ENCODE data around the gene ATOSB. TPM values are rescaled to one million over a fixed set of nuclear protein-coding genes. Genes with fewer than 3 reads are reported as not detected.

Gene ATOSB
- total RNA-seq, 1 experiment from 2014 or later: 13.9 TPM

DNA sequence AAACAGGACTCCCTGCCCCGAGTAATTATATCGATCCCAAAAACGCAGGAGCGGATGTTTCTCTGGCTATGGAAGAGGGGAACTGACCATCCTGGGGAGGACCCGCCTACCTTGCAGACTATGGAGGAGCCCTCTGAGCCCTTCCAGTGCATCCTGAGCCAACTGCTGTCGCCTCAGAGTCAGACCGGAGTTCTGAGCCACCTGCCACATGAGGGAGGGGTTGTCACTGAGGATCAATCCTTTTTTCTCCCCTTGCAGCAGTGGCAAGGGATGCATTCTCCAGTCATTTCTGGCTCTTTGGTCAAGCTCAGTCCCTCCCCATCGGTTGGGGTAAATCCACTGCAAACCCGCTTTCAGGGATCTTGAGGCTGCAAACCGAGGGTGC, 36.6 kb downstream of the ATOSB start:
- Histone ChIP-seq H3K27me3 (ENCODE audit: control insufficient read depth, insufficient read depth, low read length) (no peaks in the 10 kb centered on the region), H3K36me3 (replicated peaks; ENCODE audit: control insufficient read depth, insufficient read depth, low read length) (peaks cover 25% of the 10 kb centered on the region), H3K4me3 (ENCODE audit: insufficient read depth, low read depth, low read length) (peak overlapping the region; percentile 79)
- DNase-seq: peak; percentile 56

DNA sequence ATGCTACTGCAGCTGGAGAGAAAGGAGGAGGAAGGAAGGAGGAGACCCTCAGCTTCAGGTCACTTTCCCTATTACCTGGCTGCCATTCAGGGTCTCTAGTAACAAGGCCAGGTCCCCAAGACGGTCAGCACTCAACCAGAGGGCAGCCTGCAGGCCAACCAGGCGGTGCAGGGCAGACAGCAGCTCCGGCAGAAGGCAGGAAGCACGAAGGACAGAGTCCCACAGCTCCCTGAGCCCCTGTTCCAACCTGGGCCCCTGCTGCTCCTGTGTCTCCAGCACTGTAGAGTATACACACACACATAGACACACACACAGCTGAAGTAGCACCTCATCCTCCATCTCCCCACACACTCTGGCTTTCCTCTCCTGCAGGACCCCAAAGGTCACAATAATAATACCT, 37.6 kb downstream of the ATOSB start:
- no peak overlapping the region for H3K4me3 ChIP-seq (ENCODE audit: insufficient read depth, low read depth, low read length)

DNA sequence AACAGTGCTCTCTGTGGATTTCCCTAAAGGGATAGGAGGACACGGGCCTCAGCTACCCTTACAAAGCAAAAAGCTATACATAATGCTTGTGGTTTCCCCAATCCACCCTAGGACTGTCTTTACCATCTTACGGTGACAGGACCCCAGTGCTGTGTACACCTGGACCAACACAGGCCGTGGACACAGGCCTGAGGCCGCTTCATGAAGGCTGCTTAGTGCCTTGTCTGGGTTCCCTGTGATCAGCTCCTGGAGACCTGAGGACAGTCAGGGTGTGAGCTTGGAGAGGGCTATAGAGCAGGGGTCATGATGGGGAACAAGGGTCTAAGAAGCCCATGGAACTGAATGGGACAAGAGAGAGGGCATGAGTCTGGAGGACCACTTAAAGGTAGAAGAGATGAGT, 38.8 kb downstream of the ATOSB start:
- Histone ChIP-seq H3K36me3 (replicated peaks; ENCODE audit: control insufficient read depth, insufficient read depth, low read length) (peaks cover 29% of the 10 kb centered on the region), H3K4me3 (ENCODE audit: insufficient read depth, low read depth, low read length) (no peak overlapping the region), H3K27me3 (ENCODE audit: control insufficient read depth, insufficient read depth, low read length) (no peaks in the 10 kb centered on the region)
- no peak for DNase-seq

More for the DNA sequence above, 37.6 kb downstream of the ATOSB start:
- Histone ChIP-seq H3K36me3 (replicated peaks; ENCODE audit: control insufficient read depth, insufficient read depth, low read length) (peaks cover 29% of the 10 kb centered on the region), H3K27me3 (ENCODE audit: control insufficient read depth, insufficient read depth, low read length) (no peaks in the 10 kb centered on the region)
- no peak for DNase-seq

DNA sequence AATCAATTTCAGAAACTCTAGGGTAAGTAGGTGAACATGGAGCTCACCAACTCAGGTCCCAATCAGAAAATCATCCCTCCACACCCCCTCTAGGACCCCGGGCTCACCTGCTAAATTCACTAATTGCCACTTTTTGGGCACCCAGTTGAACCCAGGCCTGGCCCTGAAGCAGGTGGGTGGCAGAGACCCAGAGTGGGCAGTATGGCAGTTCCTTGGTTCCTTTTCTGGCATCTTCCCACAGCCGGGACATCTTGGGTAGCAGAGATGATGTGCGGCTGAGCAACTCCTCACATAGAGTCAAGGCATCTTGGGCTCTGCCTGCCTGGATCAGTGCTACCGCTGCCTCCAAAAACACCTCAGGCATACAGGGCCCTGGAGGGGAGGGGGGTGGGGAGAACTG, 40.3 kb downstream of the ATOSB start:
- H3K27me3 ChIP-seq (ENCODE audit: control insufficient read depth, insufficient read depth, low read length): no peaks in the 10 kb centered on the region
- peaks cover 29% of the 10 kb centered on the region for H3K36me3 ChIP-seq (replicated peaks; ENCODE audit: control insufficient read depth, insufficient read depth, low read length)
- no peak for DNase-seq
- H3K4me3 ChIP-seq (ENCODE audit: insufficient read depth, low read depth, low read length): no peak overlapping the region

DNA sequence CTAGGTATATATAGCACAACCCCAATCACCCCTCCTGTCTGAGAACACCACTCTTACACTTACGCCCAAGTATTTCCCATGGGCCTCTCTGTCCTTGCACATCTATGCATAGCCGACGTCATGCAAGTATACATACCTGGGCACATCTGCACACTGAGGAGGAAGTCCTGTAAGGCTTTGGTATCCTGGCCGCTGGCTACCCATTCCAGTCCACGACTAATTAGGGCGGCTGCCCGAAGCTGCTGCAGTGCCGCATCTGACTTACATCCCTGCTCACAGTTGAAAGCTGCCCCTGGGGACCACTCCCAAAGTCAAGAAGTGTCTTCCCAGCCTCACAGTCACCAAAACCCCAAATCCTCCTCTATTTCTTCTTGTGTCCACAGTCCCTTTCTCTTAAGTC, 40.9 kb downstream of the ATOSB start:
- H3K36me3 ChIP-seq (replicated peaks; ENCODE audit: control insufficient read depth, insufficient read depth, low read length): peaks cover 29% of the 10 kb centered on the region
- no peak overlapping the region for H3K4me3 ChIP-seq (ENCODE audit: insufficient read depth, low read depth, low read length)
- H3K27me3 ChIP-seq (ENCODE audit: control insufficient read depth, insufficient read depth, low read length): no peaks in the 10 kb centered on the region
- DNase-seq: no peak

DNA sequence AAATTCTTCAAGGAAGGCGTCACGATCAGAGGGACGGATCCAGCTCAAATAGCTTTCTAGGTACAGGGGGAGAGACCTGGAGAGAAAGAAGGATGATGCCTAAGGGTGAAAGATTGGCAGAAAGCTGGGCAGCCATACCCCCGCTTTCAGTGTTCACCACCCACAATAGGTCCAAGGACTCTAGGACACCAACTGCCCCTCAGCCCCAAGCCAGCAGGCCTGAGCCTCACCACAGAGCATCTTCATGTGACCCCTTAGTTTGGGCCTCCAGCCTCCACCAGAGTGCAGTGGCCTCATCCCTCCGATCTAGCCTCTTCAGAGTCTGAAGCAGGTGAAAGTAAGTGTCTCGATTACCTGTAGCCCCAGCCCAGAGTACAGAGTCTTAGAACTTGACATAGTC, 41.5 kb downstream of the ATOSB start:
- Histone ChIP-seq H3K4me3 (ENCODE audit: insufficient read depth, low read depth, low read length) (no peak overlapping the region), H3K36me3 (replicated peaks; ENCODE audit: control insufficient read depth, insufficient read depth, low read length) (peaks cover 29% of the 10 kb centered on the region)

DNA sequence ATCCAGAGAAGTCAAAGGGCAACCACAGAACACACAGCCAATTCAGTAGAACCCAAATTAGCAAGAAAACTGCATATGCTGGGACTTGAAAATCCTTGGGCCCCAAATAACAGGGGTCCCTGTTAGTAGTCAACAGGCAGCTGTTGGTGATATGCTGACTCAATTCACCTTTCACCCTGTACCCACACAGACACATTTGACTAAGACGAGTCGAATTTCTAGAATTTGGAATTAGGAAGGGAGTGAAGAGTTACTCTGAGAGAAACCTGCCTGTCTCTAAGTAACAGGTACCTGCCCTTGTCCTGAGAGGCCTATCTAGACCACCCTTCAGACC, 42.4 kb downstream of the ATOSB start:
- Histone ChIP-seq H3K36me3 (replicated peaks; ENCODE audit: control insufficient read depth, insufficient read depth, low read length) (peaks cover 34% of the 10 kb centered on the region), H3K4me3 (ENCODE audit: insufficient read depth, low read depth, low read length) (0 out of 2 replicates have a peak overlapping the region, but pooled peaks have one; percentile 8), H3K27me3 (ENCODE audit: control insufficient read depth, insufficient read depth, low read length) (no peaks in the 10 kb centered on the region)
- no peak for DNase-seq

More for the DNA sequence above, 41.5 kb downstream of the ATOSB start:
- no peak for DNase-seq
- H3K27me3 ChIP-seq (ENCODE audit: control insufficient read depth, insufficient read depth, low read length): no peaks in the 10 kb centered on the region

DNA sequence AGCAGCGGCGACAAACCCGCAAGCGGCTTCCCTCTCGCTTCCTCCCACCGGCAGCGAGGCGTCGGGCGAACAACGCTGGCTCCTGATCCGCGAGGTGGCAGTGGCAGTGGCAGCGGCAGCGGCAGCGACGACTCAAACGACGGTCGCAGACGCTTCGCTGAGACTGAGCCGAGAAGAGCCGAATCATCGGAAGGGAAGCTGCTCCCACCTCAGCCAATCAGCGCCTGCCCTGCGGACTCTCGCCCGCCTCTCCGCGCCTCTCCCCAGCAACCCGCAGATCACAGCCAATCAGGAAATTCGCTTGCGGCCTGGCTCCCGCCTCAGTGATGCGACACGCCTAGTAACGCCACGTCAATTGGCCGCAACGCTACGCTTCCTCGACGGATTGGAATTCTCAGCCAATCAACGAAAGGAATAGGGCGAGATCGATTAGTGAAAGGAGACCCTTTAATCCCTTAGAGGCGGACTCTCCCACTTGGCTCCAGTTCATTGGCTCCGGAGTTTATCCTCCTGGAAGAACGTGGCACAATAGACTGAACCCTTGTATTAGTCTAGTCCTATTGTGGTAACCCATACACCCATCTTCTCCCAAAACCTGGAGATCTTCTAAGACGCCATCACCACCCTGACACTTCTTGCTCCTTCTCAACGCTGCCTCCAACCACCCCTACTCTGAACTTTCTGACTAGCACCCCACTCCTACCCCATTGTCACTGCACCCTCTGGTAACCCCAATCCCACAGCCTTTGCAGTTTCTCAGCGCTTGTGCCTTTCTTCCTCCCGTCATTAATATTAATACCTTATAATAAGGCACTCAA, 43.0 kb downstream of the ATOSB start, which contains the start of gene VCP:
VCP (minus strand) TSS at position 165 of the 818 bp plus-strand sequence. CDS start 272 bp downstream, outside the sequence.
- peak within 1 kb of the TSS; percentile 97 for H3K4me3 ChIP-seq (ENCODE audit: insufficient read depth, low read depth, low read length)
- no peaks in the 10 kb centered on the region for H3K27me3 ChIP-seq (ENCODE audit: control insufficient read depth, insufficient read depth, low read length)
- H3K36me3 ChIP-seq (replicated peaks; ENCODE audit: control insufficient read depth, insufficient read depth, low read length): peaks cover 40% of the 10 kb centered on the region
- peak; percentile 99 for DNase-seq

DNA sequence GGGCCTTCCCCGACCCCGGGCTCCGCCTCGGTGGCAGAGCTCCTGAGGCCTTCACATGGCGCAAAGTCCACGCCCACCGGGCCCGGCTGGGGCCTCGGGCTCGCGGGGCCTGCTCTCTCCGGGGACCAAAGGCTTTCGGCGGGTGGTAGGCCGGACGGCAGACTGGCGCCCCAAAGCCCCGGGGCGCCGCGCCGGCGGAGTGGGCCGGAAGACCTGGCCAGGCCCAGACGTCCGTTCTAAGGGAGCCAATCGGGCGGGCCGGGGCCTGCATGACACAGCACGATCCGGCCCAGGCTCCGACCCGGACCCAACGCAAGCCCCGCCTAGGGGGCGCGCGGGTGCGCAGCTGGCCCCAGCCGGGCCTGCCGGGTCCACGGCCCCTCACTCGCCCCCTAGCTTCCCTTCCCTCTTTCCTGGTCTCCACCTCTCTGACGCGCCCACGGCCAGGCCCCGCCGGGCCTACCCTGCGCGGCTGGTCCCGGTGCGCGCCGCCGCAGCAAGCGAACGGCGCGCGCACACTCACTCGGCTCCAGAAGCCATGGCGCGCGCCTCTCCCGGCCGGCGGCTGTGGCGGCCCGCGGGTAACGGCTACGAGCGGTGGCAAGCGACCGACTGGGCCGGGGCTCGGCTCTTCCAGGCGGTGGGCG, 43.7 kb downstream of the ATOSB start:
- peak; percentile 96 for DNase-seq
- no peaks in the 10 kb centered on the region for H3K27me3 ChIP-seq (ENCODE audit: control insufficient read depth, insufficient read depth, low read length)
- H3K36me3 ChIP-seq (replicated peaks; ENCODE audit: control insufficient read depth, insufficient read depth, low read length): peaks cover 42% of the 10 kb centered on the region
- peak overlapping the region; percentile 97 for H3K4me3 ChIP-seq (ENCODE audit: insufficient read depth, low read depth, low read length)

DNA sequence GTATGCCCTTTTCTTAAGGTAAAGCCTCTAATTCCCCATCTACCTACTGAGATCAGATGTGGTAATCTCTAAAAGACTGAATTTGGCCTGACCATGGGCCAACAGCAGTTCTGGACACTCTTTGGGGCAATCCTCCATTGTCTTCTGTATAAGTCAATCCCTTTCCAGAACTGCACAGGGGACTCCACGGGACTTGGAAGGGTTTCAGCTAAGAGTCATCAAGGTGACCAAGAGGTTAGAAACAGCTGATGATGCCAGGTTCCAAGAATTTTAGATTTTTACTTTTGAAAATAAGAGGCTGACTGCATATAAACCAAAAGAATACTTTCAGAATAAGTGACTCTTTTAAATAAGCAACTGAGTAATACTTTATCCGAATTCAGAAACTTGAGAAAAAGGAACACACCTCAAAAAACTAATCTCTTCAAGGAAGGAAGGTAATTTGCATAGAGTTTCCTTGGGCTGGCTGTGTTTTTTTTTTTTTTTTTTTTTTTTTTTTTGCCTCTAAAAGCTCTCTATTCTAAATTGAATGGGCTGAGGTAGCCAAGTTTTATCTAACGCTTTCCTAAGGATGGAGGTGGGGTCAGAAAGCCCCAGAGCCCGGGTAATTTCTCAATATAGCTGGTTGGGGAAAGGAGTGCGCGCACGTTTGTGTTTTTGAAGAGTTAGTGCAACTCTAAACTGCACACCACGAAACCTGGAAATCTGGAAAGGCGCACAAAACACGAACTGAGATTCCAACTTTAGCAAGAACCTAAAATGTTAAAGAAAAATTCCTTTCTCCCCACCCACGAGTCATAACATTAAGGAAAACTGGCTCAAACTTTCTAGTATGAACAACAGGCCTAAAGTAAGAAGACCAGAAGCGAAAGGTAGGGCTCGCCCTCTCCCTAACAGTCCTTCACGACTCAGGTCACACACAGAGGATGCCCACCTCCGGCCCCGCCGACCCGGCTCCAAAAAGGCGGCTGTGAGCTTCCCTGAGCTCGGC, 44.5 kb downstream of the ATOSB start:
- Histone ChIP-seq H3K36me3 (replicated peaks; ENCODE audit: control insufficient read depth, insufficient read depth, low read length) (peaks cover 41% of the 10 kb centered on the region), H3K4me3 (ENCODE audit: insufficient read depth, low read depth, low read length) (peak overlapping the region; percentile 97), H3K27me3 (ENCODE audit: control insufficient read depth, insufficient read depth, low read length) (no peaks in the 10 kb centered on the region)
- no peak for DNase-seq

DNA sequence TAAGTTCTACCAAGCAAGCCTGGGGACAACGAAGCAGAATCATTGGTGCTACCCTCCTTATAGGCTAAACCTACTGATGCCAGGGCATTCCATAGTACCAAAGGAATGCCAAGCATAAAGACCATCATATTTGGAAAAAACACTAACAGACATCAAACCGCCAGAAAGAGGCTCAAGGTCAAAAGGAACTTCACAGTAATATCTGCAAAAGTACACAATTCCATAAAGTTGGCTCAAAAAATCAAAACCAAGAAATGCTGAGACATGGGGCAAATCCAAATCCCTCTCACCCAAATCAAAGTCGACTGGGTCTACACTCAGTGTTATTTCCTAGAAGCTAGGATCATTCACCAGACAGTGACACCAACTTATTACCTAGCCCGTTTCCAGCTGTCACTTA, 46.6 kb downstream of the ATOSB start:
- peaks cover 45% of the 10 kb centered on the region for H3K36me3 ChIP-seq (replicated peaks; ENCODE audit: control insufficient read depth, insufficient read depth, low read length)
- no peaks in the 10 kb centered on the region for H3K27me3 ChIP-seq (ENCODE audit: control insufficient read depth, insufficient read depth, low read length)
- H3K4me3 ChIP-seq (ENCODE audit: insufficient read depth, low read depth, low read length): no peak overlapping the region
- no peak for DNase-seq

DNA sequence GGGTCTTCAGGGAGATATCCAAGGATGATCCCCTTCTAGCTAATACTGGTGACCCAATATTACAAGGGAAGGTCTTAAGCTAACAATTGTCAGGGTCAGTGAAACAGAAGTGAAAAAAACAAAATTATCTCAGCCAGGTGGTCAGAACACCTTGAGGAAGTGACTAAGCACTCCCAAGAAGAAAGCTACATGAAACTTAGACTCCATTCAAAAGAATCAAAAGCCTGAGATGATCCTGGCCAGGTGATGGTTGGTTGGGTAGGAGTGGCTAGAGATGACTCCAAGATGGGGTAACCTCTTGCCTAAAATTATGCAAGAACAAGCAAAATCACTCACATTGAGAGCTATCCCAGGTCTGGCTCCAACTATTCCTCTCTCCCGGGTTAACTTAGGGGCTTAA, 48.6 kb downstream of the ATOSB start:
- no peak for DNase-seq
- H3K27me3 ChIP-seq (ENCODE audit: control insufficient read depth, insufficient read depth, low read length): no peaks in the 10 kb centered on the region
- H3K4me3 ChIP-seq (ENCODE audit: insufficient read depth, low read depth, low read length): no peak overlapping the region
- peaks cover 62% of the 10 kb centered on the region for H3K36me3 ChIP-seq (replicated peaks; ENCODE audit: control insufficient read depth, insufficient read depth, low read length)

DNA sequence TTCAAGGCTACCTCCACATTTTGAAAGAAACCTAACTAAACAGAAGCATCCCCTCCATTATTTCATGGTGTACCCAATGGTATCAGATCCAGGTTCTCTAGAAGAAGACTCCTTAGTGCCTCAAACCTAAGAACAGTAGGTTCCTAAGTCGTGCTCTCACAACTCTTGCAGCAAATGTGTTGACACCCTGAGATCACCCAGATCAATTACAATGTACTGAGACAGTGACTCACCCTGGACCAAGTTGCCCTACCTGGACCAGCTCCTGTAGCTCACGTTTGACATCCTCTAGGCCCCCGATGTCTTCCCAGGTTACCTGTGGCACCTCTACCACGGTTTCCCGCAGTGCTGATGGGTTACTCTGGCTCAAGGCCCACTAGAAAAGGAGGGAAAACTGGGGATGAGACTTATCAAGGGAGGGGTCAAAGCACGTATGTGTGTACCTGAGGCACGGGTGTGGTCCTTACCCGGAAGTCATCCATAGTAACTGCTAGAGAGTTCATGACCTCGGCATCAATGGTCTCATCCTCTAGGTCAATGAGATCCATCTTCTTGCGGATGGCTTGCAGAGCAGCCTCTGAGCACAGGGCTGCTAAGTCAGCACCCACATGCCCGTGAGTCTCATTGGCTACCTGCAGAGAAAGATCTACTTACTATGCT, 55.0 kb downstream of the ATOSB start:
- no peaks in the 10 kb centered on the region for H3K27me3 ChIP-seq (ENCODE audit: control insufficient read depth, insufficient read depth, low read length)
- no peak overlapping the region for H3K4me3 ChIP-seq (ENCODE audit: insufficient read depth, low read depth, low read length)
- peaks cover 92% of the 10 kb centered on the region for H3K36me3 ChIP-seq (replicated peaks; ENCODE audit: control insufficient read depth, insufficient read depth, low read length)
- DNase-seq: no peak

DNA sequence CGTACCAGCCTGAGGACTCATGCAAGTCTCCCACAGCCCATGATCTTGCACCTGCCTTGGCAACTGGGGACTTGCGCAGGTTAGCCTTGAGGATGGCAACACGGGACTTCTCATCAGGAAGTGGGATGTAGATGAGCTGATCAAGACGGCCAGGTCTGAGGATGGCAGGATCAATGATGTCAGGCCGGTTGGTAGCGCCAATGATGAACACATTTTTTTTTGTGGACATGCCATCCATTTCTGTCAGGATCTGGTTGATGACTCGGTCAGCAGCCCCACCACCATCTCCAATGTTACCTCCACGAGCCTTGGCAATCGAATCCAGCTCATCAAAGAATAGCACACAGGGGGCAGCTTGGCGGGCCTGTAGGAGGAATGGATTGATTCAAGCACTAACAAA, 56.2 kb downstream of the ATOSB start:
- no peak overlapping the region for H3K4me3 ChIP-seq (ENCODE audit: insufficient read depth, low read depth, low read length)
- H3K27me3 ChIP-seq (ENCODE audit: control insufficient read depth, insufficient read depth, low read length): no peaks in the 10 kb centered on the region
- no peak for DNase-seq
- peaks cover 81% of the 10 kb centered on the region for H3K36me3 ChIP-seq (replicated peaks; ENCODE audit: control insufficient read depth, insufficient read depth, low read length)
